Measurements from ENCODE around the gene GPR3. TPM values are rescaled to one million over a fixed set of nuclear protein-coding genes. Genes with fewer than 3 reads are reported as not detected.
"Not testable (repeated sequence)": the region's sequence is repeated elsewhere in the genome, so short reads cannot be mapped to it uniquely, and the experiment has no call there.

Gene GPR3
- polyA plus RNA-seq, 4 donors: 0.88 to 1.2 (median 1.0) TPM

- DNase-seq (ENCODE audit: low read depth in 4 of 4, low spot score in 2 of 4): peak in 1 of 4 donors; percentile 58
Measured at GRCh38 chr1:27418326-27419185, 26.1 kb downstream of the GPR3 start.

GRCh38 chr1:27423709-27424108 is 31.3 kb downstream of the GPR3 start:
- no peak for DNase-seq (ENCODE audit: low read depth in 4 of 4, low spot score in 2 of 4)

DNA sequence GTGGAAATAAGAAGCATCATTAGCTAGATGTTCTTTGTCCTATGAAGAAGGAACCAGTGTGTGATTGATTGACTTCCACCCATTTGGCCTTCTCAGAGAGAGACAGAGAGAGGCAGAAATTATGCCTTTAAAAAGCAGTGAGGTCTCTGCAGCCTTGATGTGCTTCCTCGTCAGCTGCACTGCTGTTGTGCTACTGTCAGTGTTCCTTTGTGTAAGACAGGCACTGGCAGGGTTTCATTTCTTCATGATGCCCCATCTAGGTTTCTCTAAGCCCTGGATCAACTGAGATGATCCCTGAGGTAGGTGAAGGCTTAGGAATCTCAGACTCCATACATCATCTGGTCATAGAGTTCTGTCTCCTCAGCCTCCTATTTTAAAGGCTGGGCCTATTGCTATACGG is 34.9 kb downstream of the GPR3 start:
- no peak for DNase-seq (ENCODE audit: low read depth in 4 of 4, low spot score in 2 of 4)

GRCh38 chr1:27427816-27428315 is 35.4 kb downstream of the GPR3 start:
- no peak for DNase-seq (ENCODE audit: low read depth in 4 of 4, low spot score in 2 of 4)

GRCh38 chr1:27428316-27429028 is 36.0 kb downstream of the GPR3 start:
- DNase-seq (ENCODE audit: low read depth in 4 of 4, low spot score in 2 of 4): no peak

GRCh38 chr1:27429029-27429425 is 36.6 kb downstream of the GPR3 start:
- no peak for DNase-seq (ENCODE audit: low read depth in 4 of 4, low spot score in 2 of 4)

DNA sequence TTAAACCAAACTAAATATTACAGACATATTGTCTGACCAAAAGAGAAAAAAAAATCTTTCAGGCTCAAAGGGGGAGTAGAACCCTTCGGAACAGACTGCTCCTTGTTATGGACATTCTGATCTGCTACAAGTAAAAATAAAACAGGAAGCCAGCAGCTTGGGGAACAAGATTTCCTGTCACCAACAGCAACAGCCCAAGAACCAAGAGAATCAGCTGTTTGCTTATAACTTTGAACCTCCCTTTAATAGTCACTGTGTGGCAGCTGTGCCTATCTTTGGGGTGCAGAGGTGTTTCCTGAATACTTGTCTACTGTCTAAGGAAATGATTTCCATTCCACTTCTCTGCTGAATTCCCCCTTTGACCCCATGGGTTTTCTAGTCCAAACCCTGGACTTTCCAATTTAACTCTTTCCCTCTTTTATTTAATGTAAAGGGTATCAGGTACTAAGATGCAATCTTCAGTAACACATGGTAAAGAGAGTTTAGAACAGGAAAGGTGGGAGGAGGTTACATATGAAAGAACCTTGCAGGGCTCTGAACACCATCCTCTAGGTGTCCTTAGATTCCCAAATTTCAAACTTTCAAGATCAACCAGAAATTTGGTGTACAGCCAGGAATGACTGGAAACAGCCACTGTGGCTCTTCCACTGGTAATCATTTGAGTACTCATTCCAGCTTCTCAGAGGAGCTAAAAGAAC is 38.6 kb downstream of the GPR3 start:
- no peak for DNase-seq (ENCODE audit: low read depth in 4 of 4, low spot score in 2 of 4)

GRCh38 chr1:27431601-27431940 is 39.1 kb downstream of the GPR3 start:
- no peak for DNase-seq (ENCODE audit: low read depth in 4 of 4, low spot score in 2 of 4)

- DNase-seq (ENCODE audit: low read depth in 4 of 4, low spot score in 2 of 4): not testable (repeated sequence)
Measured at GRCh38 chr1:27432725-27433124, 40.3 kb downstream of the GPR3 start.

DNA sequence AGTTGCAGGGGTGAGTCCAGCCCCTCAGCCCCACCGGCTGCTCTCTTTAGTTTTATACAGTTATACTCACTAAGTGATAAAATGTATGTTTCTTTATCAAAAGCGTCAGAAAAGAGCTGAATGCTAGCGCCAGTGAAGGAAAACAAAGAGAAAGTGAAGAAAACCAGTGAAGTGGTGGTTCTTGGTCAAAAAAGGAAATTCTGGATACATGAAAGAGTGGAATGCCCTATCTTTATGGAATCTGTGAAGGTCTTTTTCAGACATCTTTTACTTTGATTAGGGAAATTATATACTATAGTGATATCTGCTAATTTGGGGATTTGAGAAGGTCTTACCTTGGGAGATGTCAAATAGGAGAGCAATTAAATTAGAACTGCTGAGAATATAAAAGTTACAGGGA is 41.3 kb downstream of the GPR3 start:
- no peak for DNase-seq (ENCODE audit: low read depth in 4 of 4, low spot score in 2 of 4)

DNA sequence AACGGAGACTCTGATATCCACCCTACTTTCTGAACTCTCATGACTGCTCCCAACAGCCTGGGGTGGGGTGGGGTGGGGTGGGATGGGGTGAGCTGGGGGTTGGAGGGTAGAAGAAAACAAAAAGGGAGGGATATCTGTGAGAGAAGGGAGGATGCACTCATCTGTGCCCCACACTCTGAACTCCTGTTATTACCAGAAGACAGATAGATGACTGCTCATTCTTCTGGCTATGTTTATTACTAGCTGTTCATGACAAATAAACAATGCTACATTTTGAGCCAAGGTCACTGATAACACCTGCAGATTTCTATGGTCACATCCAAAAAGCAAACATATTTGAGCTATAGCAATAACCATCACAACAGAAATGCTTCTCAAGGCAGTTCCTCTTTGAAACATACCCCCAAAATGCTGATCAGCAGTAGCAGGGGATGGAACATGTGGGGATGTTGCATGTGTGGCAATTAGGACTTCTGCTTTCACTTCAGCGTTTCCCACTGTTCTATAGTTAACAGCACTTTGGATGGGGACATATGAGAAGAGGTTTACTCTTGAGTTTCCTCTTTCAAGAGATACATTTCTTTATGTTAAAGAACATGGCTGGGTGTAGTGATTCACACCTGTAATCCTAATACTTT is 43.3 kb downstream of the GPR3 start:
- no peak for DNase-seq (ENCODE audit: low read depth in 4 of 4, low spot score in 2 of 4)

DNA sequence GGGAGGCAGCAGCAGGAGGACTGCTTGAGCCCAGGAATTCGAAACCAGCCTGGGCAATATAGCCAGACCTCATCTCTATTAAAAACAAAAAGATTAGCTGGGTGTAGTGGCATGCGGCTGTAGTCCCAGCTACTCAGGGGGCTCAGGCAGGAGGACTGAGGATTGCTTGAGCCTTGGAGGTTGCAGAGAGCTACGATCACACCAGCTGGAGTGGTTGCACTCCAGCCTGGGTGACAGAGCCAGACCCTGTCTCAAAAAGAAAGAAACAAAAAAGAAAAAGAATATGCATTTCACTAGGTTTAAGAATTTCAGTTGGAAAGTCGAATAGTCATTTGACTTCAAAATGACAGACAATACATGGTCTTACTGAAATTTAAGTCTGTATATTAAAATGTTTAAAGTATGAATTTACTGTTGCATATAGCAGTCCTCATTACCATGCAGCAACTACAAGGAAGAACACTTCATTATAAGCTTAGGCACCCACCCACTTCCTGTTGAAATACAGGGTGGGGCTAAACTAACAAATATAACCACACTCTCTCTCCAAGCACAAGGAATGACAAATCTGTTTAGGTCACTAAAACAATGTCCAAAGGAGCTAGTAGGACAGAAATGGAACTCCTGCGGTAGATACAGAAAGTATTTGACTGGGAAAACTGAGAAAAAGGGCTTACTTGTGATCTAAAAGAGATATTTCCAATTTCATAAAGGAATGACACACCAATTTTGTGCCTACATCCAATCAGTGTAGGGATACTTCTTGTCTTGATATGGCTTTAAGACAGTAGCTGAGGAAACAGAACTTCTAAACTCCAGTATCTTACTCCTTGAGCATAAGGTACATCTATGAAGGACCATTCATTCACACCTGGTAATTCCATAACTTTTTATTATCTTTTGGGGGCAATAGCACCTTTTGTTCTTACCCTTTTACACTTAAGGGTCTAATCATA is 44.1 kb downstream of the GPR3 start:
- no peak for DNase-seq (ENCODE audit: low read depth in 4 of 4, low spot score in 2 of 4)

- DNase-seq (ENCODE audit: low read depth in 4 of 4, low spot score in 2 of 4): no peak
Measured at GRCh38 chr1:27438621-27439061, 46.2 kb downstream of the GPR3 start.

- DNase-seq (ENCODE audit: low read depth in 4 of 4, low spot score in 2 of 4): no peak
Measured at GRCh38 chr1:27439150-27439549, 46.7 kb downstream of the GPR3 start.

DNA sequence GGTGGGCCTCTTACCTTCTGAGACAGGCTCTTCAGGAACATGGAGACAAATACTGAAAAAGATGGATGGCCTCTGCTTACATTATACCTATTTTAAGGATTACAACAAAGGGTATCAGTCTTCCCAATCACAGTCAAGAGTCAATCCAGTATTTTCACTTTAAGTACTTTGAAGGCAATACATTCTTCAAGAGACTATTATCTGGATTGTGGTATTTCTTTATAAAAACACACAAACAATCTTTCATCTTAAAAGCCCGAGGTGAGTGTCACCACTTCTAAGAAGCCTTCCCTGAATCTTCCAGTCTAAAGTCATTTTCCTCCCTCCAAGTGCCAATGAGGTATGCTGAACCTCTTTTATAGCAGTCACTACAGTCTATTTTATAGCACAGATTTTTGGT is 52.2 kb downstream of the GPR3 start:
- DNase-seq (ENCODE audit: low read depth in 4 of 4, low spot score in 2 of 4): no peak

Other genes with a start within 250 kb of the GPR3 start
- 10 to 100 TPM; 22.3 to 34.0 (median 23.3) TPM for gene SLC9A1, start 237.5 kb upstream of the GPR3 start, polyA plus RNA-seq (ENCODE audit: insufficient read length in 4 of 4)
- 10 to 100 TPM; 38.5 to 56.0 (median 46.7) TPM for gene WDTC1, start 158.0 kb upstream of the GPR3 start, polyA plus RNA-seq (ENCODE audit: insufficient read length in 4 of 4)
- gene TMEM222, start 70.5 kb upstream of the GPR3 start, polyA plus RNA-seq (ENCODE audit: insufficient read length in 4 of 4): 10 to 100 TPM; 38.1 to 48.5 (median 41.4) TPM
- gene SYTL1, start 50.6 kb upstream of the GPR3 start, polyA plus RNA-seq (ENCODE audit: insufficient read length in 4 of 4): 10 to 100 TPM in 3 of 4 donors, 1 to 10 TPM in 1; 8.3 to 16.4 (median 12.1) TPM
- 10 to 100 TPM in 1 of 4 donors, 1 to 10 TPM in 3; 5.5 to 11.3 (median 9.4) TPM for gene MAP3K6, start 25.7 kb upstream of the GPR3 start, polyA plus RNA-seq (ENCODE audit: insufficient read length in 4 of 4)
- 1 to 10 TPM; 1.4 to 3.1 (median 2.4) TPM for gene FCN3, start 17.8 kb upstream of the GPR3 start, polyA plus RNA-seq (ENCODE audit: insufficient read length in 4 of 4)
- under 1 TPM; 0.08 to 0.68 (median 0.45) TPM for gene CD164L2, start 9.3 kb upstream of the GPR3 start, polyA plus RNA-seq (ENCODE audit: insufficient read length in 4 of 4)
- 100 to 1,000 TPM; 116 to 135 (median 124) TPM for gene WASF2, start 97.5 kb downstream of the GPR3 start, polyA plus RNA-seq (ENCODE audit: insufficient read length in 4 of 4)
- 10 to 100 TPM; 31.6 to 67.5 (median 48.5) TPM for gene AHDC1, start 211.5 kb downstream of the GPR3 start, polyA plus RNA-seq (ENCODE audit: insufficient read length in 4 of 4)
- 1 to 10 TPM; 1.4 to 2.3 (median 1.8) TPM for gene FGR, start 242.6 kb downstream of the GPR3 start, polyA plus RNA-seq (ENCODE audit: insufficient read length in 4 of 4)

Data from left renal cortex interstitium (tissue), 4 donors.